Measurements from ENCODE around the gene PAK4.

Gene PAK4

GRCh38 chr19:39165857-39166256, 40.3 kb downstream of the PAK4 start:
- no peak for TF ChIP-seq CTCF (IDR thresholded peaks at IDR 0.05; ENCODE audit: low read depth, low read length, poor library complexity, severe bottlenecking)
- no peak for TF ChIP-seq EZH2phosphoT487 (IDR thresholded peaks at IDR 0.05; ENCODE audit: borderline replicate concordance, low read length)

GRCh38 chr19:39166571-39167391, 41.2 kb downstream of the PAK4 start:
- H3K4me1 ChIP-seq (ENCODE audit: control insufficient read depth, low read length), result no peaks in the 10 kb centered on the region
- no peak overlapping the region for H3K4me2 ChIP-seq (ENCODE audit: low read length)
- H3F3A ChIP-seq (ENCODE audit: control insufficient read depth, insufficient read depth), result no peaks in the 10 kb centered on the region
- H3K27ac ChIP-seq (ENCODE audit: low read depth, low read length), result no peak overlapping the region
- H3K36me3 ChIP-seq (ENCODE audit: control insufficient read depth, low read length), result no peaks in the 10 kb centered on the region
- H3K9me2 ChIP-seq (replicated peaks; ENCODE audit: control insufficient read depth, low read length), result no peaks in the 10 kb centered on the region
- H3K27me3 ChIP-seq (ENCODE audit: control insufficient read depth, low read length), result no peaks in the 10 kb centered on the region
- no peaks in the 10 kb centered on the region for H4K20me1 ChIP-seq (ENCODE audit: control insufficient read depth, insufficient read depth, low read depth, low read length)
- no peaks in the 10 kb centered on the region for H3K79me2 ChIP-seq (ENCODE audit: control insufficient read depth, low read length)
- H3K9me3 ChIP-seq (ENCODE audit: control insufficient read depth, insufficient read depth, low read length), result no peaks in the 10 kb centered on the region
- TF ChIP-seq EZH2phosphoT487 (IDR thresholded peaks at IDR 0.05; ENCODE audit: borderline replicate concordance, low read length) (no peak), CTCF (IDR thresholded peaks at IDR 0.05; ENCODE audit: low read depth, low read length, poor library complexity, severe bottlenecking) (no peak)
- H3K4me3 ChIP-seq (ENCODE audit: low read length), result no peak overlapping the region

More at GRCh38 chr19:39165857-39166256, 40.3 kb downstream of the PAK4 start:
- H3K4me2 ChIP-seq (ENCODE audit: low read length), result no peak overlapping the region
- no peaks in the 10 kb centered on the region for H3K36me3 ChIP-seq (ENCODE audit: control insufficient read depth, low read length)
- H4K20me1 ChIP-seq (ENCODE audit: control insufficient read depth, insufficient read depth, low read depth, low read length), result no peaks in the 10 kb centered on the region
- H3K27ac ChIP-seq (ENCODE audit: low read depth, low read length), result no peak overlapping the region
- H3K9me2 ChIP-seq (replicated peaks; ENCODE audit: control insufficient read depth, low read length), result no peaks in the 10 kb centered on the region
- H3K4me1 ChIP-seq (ENCODE audit: control insufficient read depth, low read length), result no peaks in the 10 kb centered on the region
- H3K4me3 ChIP-seq (ENCODE audit: low read length), result no peak overlapping the region
- no peaks in the 10 kb centered on the region for H3K9me3 ChIP-seq (ENCODE audit: control insufficient read depth, insufficient read depth, low read length)
- H3K79me2 ChIP-seq (ENCODE audit: control insufficient read depth, low read length), result no peaks in the 10 kb centered on the region
- H3K27me3 ChIP-seq (ENCODE audit: control insufficient read depth, low read length), result no peaks in the 10 kb centered on the region
- H3F3A ChIP-seq (ENCODE audit: control insufficient read depth, insufficient read depth), result no peaks in the 10 kb centered on the region

DNA sequence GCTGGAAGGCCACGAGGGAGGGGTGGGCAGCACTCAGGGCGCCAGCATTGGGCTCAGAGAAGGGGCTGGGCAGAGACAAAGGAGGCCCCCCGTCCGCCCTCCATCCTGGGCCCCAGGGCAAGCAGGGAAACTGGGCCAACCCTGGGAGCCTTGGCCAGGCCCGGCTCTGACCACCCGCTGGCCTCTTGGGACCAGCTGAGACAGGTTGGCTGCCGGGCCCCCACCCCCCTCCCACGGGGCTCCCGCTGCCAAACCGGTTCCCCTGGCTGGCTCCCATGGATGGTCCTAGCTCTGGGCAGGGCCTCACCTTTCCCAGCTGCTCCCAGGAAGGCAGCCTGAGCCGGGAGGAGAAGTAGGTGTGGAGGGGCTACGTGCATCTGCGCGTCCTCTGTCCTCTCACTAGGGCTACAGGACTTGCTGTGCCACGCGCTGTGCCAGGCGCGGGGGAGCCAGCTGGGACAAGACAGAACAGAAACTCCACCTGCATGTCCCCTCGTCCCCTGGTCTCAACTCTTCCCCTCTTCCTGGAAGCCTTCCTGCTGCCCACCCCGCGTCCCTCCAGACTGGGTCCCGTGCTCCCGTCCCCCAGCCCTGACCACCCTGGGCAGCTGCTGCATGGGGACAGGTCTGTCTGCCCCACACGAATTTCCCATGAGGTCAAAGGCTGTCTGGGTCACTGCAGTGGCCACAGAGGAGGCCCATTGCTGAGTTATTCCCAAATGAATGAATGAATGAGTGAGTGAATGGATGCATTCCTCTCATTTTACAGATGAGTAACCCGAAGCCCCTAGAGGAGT, 42.1 kb downstream of the PAK4 start:
- H3K36me3 ChIP-seq (ENCODE audit: control insufficient read depth, low read length), result no peaks in the 10 kb centered on the region
- H4K20me1 ChIP-seq (ENCODE audit: control insufficient read depth, insufficient read depth, low read depth, low read length), result no peaks in the 10 kb centered on the region
- H3K27ac ChIP-seq (ENCODE audit: low read depth, low read length), result no peak overlapping the region
- no peak overlapping the region for H3K4me2 ChIP-seq (ENCODE audit: low read length)
- no peaks in the 10 kb centered on the region for H3K4me1 ChIP-seq (ENCODE audit: control insufficient read depth, low read length)
- no peaks in the 10 kb centered on the region for H3F3A ChIP-seq (ENCODE audit: control insufficient read depth, insufficient read depth)
- H3K4me3 ChIP-seq (ENCODE audit: low read length), result no peak overlapping the region
- no peaks in the 10 kb centered on the region for H3K9me2 ChIP-seq (replicated peaks; ENCODE audit: control insufficient read depth, low read length)
- TF ChIP-seq CTCF (IDR thresholded peaks at IDR 0.05; ENCODE audit: low read depth, low read length, poor library complexity, severe bottlenecking) (no peak), EZH2phosphoT487 (IDR thresholded peaks at IDR 0.05; ENCODE audit: borderline replicate concordance, low read length) (no peak)
- no peaks in the 10 kb centered on the region for H3K27me3 ChIP-seq (ENCODE audit: control insufficient read depth, low read length)
- no peaks in the 10 kb centered on the region for H3K9me3 ChIP-seq (ENCODE audit: control insufficient read depth, insufficient read depth, low read length)
- H3K79me2 ChIP-seq (ENCODE audit: control insufficient read depth, low read length), result no peaks in the 10 kb centered on the region
